K562 (cell line): Measurements from ENCODE around the gene NCOA6. TPM values are rescaled to one million over a fixed set of nuclear protein-coding genes. Genes with fewer than 3 reads are reported as not detected.

ENCODE experiments used
- ATAC-seq: fragments of 200-7000 bp; cut with Tn5 transposase; 3 replicates; pipeline ENCODE4 v1.9.1; 2020; ENCODE audit warnings: moderate library complexity
- BruUV-seq: library from RNA; stranded (reverse); fragments of 400-500 nt; replicated peaks from 2 replicates; lab custom pipeline; 2021; lab: Mats Ljungman, UMichigan
- CTCF ChIA-PET: fragments of 300-600 bp; formaldehyde crosslinking; extraction: SDS; loops from one replicate; lab custom pipeline; 2021; ENCODE audit warnings: low intra/inter-chr PET ratio; lab: Yijun Ruan, JAX
- POLR2A ChIA-PET: fragments of 300-600, 350-650 bp; sonication (Branson Sonifier 250); formaldehyde crosslinking; extraction: SDS; loops from one replicate; lab custom pipeline; 2021; ENCODE audit warnings: antibody characterized with exemption, inconsistent platforms; lab: Yijun Ruan, JAX
- DNase-seq, 4 experiments: peaks; one replicate each; pipeline versions ENCODE4 v3.0.0 to v3.0.0-alpha.2; 2011 to 2018; ENCODE audit warnings: low spot score in 3 of 4, mixed read lengths in 3 of 4; ENCODE audit errors: extremely low read depth in 1 of 4
- FAIRE-seq: peaks from 2 replicates; lab custom pipeline; 2011; peaks lifted over from hg19 to GRCh38; lab: Jason Lieb, UNC
- H2AFZ ChIP-seq: 2 replicates; pipeline ENCODE4 v1.6.0; 2011; ENCODE audit warnings: low read depth, low read length, control low read depth, inconsistent platforms
- H3K27ac ChIP-seq: fragments of 200-600 bp; 3 replicates; pipeline ENCODE4 v1.8.0; 2011; ENCODE audit warnings: low read depth, mild to moderate bottlenecking, control low read depth, inconsistent platforms, low read length, moderate library complexity, mixed read lengths; ENCODE audit errors: extremely low read depth
- H3K27me3 ChIP-seq, 2 experiments: fragments of 300-600 bp in 1 of 2; 2 replicates in 1 of 2; 3 replicates in 1 of 2; pipeline versions ENCODE4 v1.6.0 to v1.8.0; 2011; ENCODE audit warnings: inconsistent platforms in 2 of 2, low read length in 2 of 2, mild to moderate bottlenecking in 1 of 2, mixed read lengths in 1 of 2, moderate library complexity in 1 of 2; ENCODE audit not compliant: control insufficient read depth in 2 of 2, insufficient read depth in 2 of 2
- H3K36me3 ChIP-seq: fragments of 300-600 bp; 3 replicates; pipeline ENCODE4 v1.8.0; 2011; ENCODE audit warnings: mild to moderate bottlenecking, low read length, inconsistent platforms; ENCODE audit not compliant: control insufficient read depth, insufficient read depth
- H3K4me1 ChIP-seq, 2 experiments: fragments of 200-600 bp in 1 of 2; replicated peaks in 1 of 2; 2 replicates in 1 of 2; 3 replicates in 1 of 2; pipeline versions ENCODE4 v1.5.1 to v1.8.0; 2011; ENCODE audit warnings: inconsistent platforms in 2 of 2, low read length in 2 of 2, mild to moderate bottlenecking in 1 of 2, mixed read lengths in 1 of 2, moderate library complexity in 1 of 2; ENCODE audit not compliant: control insufficient read depth in 2 of 2, insufficient read depth in 2 of 2
- H3K4me2 ChIP-seq: 2 replicates; pipeline ENCODE4 v1.6.1; 2011; ENCODE audit warnings: low read length, control low read depth, inconsistent platforms, mixed read lengths; ENCODE audit not compliant: insufficient read depth
- H3K4me3 ChIP-seq: fragments of 200-600 bp; sonication (generic), shearing (Covaris generic); 2 replicates; pipeline ENCODE4 v1.5.1; 2016; ENCODE audit warnings: control low read depth, inconsistent platforms
- H3K79me2 ChIP-seq: fragments of 200-600 bp; 3 replicates; pipeline ENCODE4 v1.8.0; 2011; ENCODE audit warnings: low read length, inconsistent platforms; ENCODE audit not compliant: control insufficient read depth, insufficient read depth
- H3K9ac ChIP-seq, 2 experiments: 2 replicates each; pipeline versions ENCODE4 v1.6.0 to v1.6.1; 2011; ENCODE audit warnings: low read depth in 2 of 2, low read length in 2 of 2, control low read depth in 1 of 2, inconsistent platforms in 1 of 2, mild to moderate bottlenecking in 1 of 2, mixed read lengths in 1 of 2; ENCODE audit not compliant: insufficient read depth in 1 of 2
- H3K9me1 ChIP-seq: one replicate; pipeline ENCODE4 v1.6.0; 2011; ENCODE audit warnings: inconsistent platforms, mild to moderate bottlenecking, low read length, moderate library complexity; ENCODE audit not compliant: control insufficient read depth, insufficient read depth
- H3K9me3 ChIP-seq: replicated peaks from 2 replicates; pipeline ENCODE4 v1.5.1; 2011; ENCODE audit warnings: low read depth, low read length, inconsistent platforms; ENCODE audit not compliant: control insufficient read depth, insufficient read depth
- H4K20me1 ChIP-seq: replicated peaks from 2 replicates; pipeline ENCODE4 v1.6.1; 2011; ENCODE audit warnings: low read length, inconsistent platforms, mixed read lengths; ENCODE audit not compliant: control insufficient read depth, insufficient read depth
- ASH1L ChIP-seq: fragments of 450-650 bp; IDR thresholded peaks from 2 replicates; pipeline ENCODE4 v1.6.1; 2018; ENCODE audit warnings: borderline replicate concordance, mild to moderate bottlenecking, low read depth; ENCODE audit not compliant: partially characterized antibody
- CCAR2 ChIP-seq: fragments of 200-400 bp; formaldehyde crosslinking; IDR thresholded peaks from 2 replicates; pipeline ENCODE4 v1.6.1; 2017; ENCODE audit warnings: mild to moderate bottlenecking, low read depth, low read length
- FOSL1 ChIP-seq: fragments of 200-800 bp; sonication (Bioruptor generic); conservative IDR thresholded peaks from 2 replicates; pipeline ENCODE4 v1.6.1; 2016; ENCODE audit warnings: missing genetic modification characterization, missing compliant biosample characterization
- MAFF ChIP-seq: IDR thresholded peaks from 2 replicates; pipeline ENCODE4 v1.6.1; 2012; ENCODE audit warnings: low read length, improper control_type of control experiment
- RBM34 ChIP-seq: fragments of 200-400 bp; formaldehyde crosslinking; IDR thresholded peaks from 2 replicates; pipeline ENCODE4 v1.6.1; 2018; ENCODE audit warnings: low read length, borderline replicate concordance; ENCODE audit not compliant: insufficient read depth
- SREBF2 ChIP-seq: sonication (generic); formaldehyde crosslinking; IDR thresholded peaks from 2 replicates; pipeline ENCODE4 v1.4.0; 2020; ENCODE audit warnings: mild to moderate bottlenecking, missing genetic modification reagents
- TCF7 ChIP-seq: sonication (generic); IDR thresholded peaks from 2 replicates; pipeline ENCODE4 v1.6.1; 2016; ENCODE audit warnings: antibody characterized with exemption, borderline replicate concordance
- ZNF12 ChIP-seq: sonication (generic); formaldehyde crosslinking; IDR thresholded peaks from 2 replicates; pipeline ENCODE4 v1.4.0; 2020; ENCODE audit warnings: mild to moderate bottlenecking, missing genetic modification reagents
- ZNF174 ChIP-seq: fragments of 250-450 bp; sonication (Bioruptor Pico); IDR thresholded peaks from 2 replicates; pipeline ENCODE4 v1.4.0; 2020; ENCODE audit warnings: mild to moderate bottlenecking
- ZNF212 ChIP-seq: fragments of 450-650 bp; formaldehyde crosslinking; IDR thresholded peaks from 2 replicates; pipeline ENCODE4 v1.4.0; 2020; ENCODE audit warnings: mild to moderate bottlenecking
- ZNF316 ChIP-seq: fragments of 450-650 bp; IDR thresholded peaks from 2 replicates; pipeline ENCODE4 v1.6.1; 2016
- WGBS: fragments of 100-300 bp; shearing (Covaris generic); methylation state at CpG from one replicate; pipeline ENCODE4 v1.1.6; 2016; ENCODE audit warnings: low coverage, mixed read lengths; ENCODE audit not compliant: insufficient coverage; ENCODE audit errors: missing lambda C conversion rate; 5-methylcytosine and 5-hydroxymethylcytosine counted together
- in situ Hi-C: fragments of 300-500 bp; cut with MboI; formaldehyde crosslinking; loops from 4 replicates; pipeline ENCODE4 v1.15.0; 2018; ENCODE audit warnings: inconsistent platforms, mixed read lengths
- intact Hi-C: fragments of 100-400 bp; cut with micrococcal nuclease; formaldehyde crosslinking; loops from 2 replicates; pipeline ENCODE4 v1.14.2; 2022
- polyA plus RNA-seq, 8 experiments: library from polyadenylated mRNA; depleted of rRNA in 4 of 8; stranded (reverse) in 5 of 8; unstranded in 3 of 8; fragments of >200 nt; fragmentation: Nextera tagmentation in 2 of 8; fragmentation: Illumina TruSeq in 1 of 8; extraction: Ambion mirVana in 2 of 8; extraction: Trizol in 1 of 8; gene quantifications; 2 replicates each; pipeline versions ENCODE4 v1.2.1 to v1.2.3, GENCODE V29; 2011 to 2014; ENCODE audit warnings: inconsistent platforms in 1 of 8, missing spikeins in 1 of 8
- total RNA-seq, 7 experiments: library from RNA; depleted of rRNA in 6 of 7; stranded (reverse); fragments of >200 nt in 6 of 7; fragmentation: Illumina TruSeq in 2 of 7; extraction: Trizol in 2 of 7; gene quantifications; 2 replicates each; pipeline versions ENCODE4 v1.2.1 to v1.2.3, GENCODE V29; 2011 to 2021; ENCODE audit warnings: low replicate concordance in 1 of 7
- TF ChIP-seq, protein P1 (sequence below), 2 experiments: fragments of 450-650 bp; IDR thresholded peaks; 2 replicates each; pipeline ENCODE4 v1.6.1; 2018; ENCODE audit warnings: mild to moderate bottlenecking in 2 of 2, low read depth in 1 of 2; ENCODE audit not compliant: partially characterized antibody in 2 of 2
- TF ChIP-seq, protein P2 (sequence below), 2 experiments: IDR thresholded peaks; 2 replicates each; pipeline ENCODE4 v1.6.1; 2011; ENCODE audit warnings: borderline replicate concordance in 1 of 2, control low read depth in 1 of 2, low read depth in 1 of 2, low read length in 1 of 2, mild to moderate bottlenecking in 1 of 2, mixed read lengths in 1 of 2, moderate library complexity in 1 of 2; ENCODE audit not compliant: insufficient read depth in 1 of 2, insufficient read length in 1 of 2, poor library complexity in 1 of 2, severe bottlenecking in 1 of 2; ENCODE audit errors: extremely low read depth in 1 of 2
- TF ChIP-seq, protein P3 (sequence below): sonication (generic); formaldehyde crosslinking; IDR thresholded peaks from 2 replicates; pipeline ENCODE4 v1.8.1; 2023; ENCODE audit warnings: mild to moderate bottlenecking, missing genetic modification reagents, moderate library complexity
- TF ChIP-seq, protein P4 (sequence below): fragments of 450-650 bp; conservative IDR thresholded peaks from 2 replicates; pipeline ENCODE4 v1.6.1; 2016; ENCODE audit warnings: missing genetic modification characterization, low read depth, mild to moderate bottlenecking, missing compliant biosample characterization, moderate library complexity

The NCOA6 gene
- total and polyA plus RNA-seq, 9 of the 15 experiments (the other 6 are each of a cell fraction or from before 2014, with no cell fraction given): 6.1 to 25.0 (median 9.5) TPM

DNA sequence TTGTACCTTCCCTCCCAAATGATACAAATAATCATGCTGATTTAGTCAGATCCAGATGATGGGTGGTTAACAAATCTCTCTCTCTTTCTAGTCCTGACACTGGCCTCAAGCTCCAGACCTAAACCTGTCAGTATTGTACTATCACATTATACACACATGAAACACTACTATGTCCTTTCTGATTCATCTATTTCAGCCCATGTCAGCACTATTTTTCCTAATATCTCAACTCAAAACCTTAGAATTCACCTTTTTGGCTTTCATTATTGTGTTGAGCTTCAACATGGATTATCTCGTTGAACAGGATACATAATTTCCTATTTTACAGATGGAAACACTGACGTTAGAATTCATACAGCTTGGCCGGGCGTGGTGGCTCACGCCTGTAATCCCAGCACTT is 152.0 kb downstream of the NCOA6 start:
- Histone ChIP-seq H3K27me3 (no peaks in the 10 kb centered on the region), H3K4me1 (peaks cover 8 to 12% of the 10 kb centered on the region in 2 experiments; a peak in 3 of 5 replicates), H4K20me1 (no peaks in the 10 kb centered on the region), H3K27ac (no peak overlapping the region), H2AFZ (no peak overlapping the region), H3K9me3 (no peaks in the 10 kb centered on the region), H3K4me3 (no peak overlapping the region), H3K4me2 (no peak overlapping the region), H3K9me1 (no peaks in the 10 kb centered on the region), H3K79me2 (peaks cover 34% of the 10 kb centered on the region), H3K9ac (no peak overlapping the region), H3K36me3 (no peaks in the 10 kb centered on the region)
- POLR2A ChIA-PET: interaction anchor here (1.5 kb wide), 1 partner anchor 34 kb away, joined by 3 read pairs; no protein-coding TSS in a partner anchor
- CTCF ChIA-PET: no interaction called here
- intact Hi-C loops (no loop called here), in situ Hi-C loops (no loop called here)
- ATAC-seq: no peak
- 85% methylated on average over 5 of the region's 5 CpGs for WGBS
- DNase-seq: no peak
- BruUV-seq: TSS peak; percentile 14
- no peak for FAIRE-seq
- TF ChIP-seq FOSL1 (no peak), ZNF12 (CRISPR knock-in tag) (no peak), SREBF2 (CRISPR knock-in tag) (no peak), ASH1L (no peak), MAFF (0 out of 2 replicates have a peak, but pooled peaks have one; percentile 15), TCF7 (no peak), CCAR2 (no peak), ZNF212 (CRISPR knock-in tag) (no peak), ZNF316 (peak; percentile 73), RBM34 (no peak), ZNF174 (no peak)
- TF ChIP-seq, protein P1, sequence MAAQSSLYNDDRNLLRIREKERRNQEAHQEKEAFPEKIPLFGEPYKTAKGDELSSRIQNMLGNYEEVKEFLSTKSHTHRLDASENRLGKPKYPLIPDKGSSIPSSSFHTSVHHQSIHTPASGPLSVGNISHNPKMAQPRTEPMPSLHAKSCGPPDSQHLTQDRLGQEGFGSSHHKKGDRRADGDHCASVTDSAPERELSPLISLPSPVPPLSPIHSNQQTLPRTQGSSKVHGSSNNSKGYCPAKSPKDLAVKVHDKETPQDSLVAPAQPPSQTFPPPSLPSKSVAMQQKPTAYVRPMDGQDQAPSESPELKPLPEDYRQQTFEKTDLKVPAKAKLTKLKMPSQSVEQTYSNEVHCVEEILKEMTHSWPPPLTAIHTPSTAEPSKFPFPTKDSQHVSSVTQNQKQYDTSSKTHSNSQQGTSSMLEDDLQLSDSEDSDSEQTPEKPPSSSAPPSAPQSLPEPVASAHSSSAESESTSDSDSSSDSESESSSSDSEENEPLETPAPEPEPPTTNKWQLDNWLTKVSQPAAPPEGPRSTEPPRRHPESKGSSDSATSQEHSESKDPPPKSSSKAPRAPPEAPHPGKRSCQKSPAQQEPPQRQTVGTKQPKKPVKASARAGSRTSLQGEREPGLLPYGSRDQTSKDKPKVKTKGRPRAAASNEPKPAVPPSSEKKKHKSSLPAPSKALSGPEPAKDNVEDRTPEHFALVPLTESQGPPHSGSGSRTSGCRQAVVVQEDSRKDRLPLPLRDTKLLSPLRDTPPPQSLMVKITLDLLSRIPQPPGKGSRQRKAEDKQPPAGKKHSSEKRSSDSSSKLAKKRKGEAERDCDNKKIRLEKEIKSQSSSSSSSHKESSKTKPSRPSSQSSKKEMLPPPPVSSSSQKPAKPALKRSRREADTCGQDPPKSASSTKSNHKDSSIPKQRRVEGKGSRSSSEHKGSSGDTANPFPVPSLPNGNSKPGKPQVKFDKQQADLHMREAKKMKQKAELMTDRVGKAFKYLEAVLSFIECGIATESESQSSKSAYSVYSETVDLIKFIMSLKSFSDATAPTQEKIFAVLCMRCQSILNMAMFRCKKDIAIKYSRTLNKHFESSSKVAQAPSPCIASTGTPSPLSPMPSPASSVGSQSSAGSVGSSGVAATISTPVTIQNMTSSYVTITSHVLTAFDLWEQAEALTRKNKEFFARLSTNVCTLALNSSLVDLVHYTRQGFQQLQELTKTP (IDR thresholded peaks at IDR 0.05; ENCODE audit: low read depth in 1 of 2, partially characterized antibody in 2 of 2): no peak
- TF ChIP-seq, protein P2, sequence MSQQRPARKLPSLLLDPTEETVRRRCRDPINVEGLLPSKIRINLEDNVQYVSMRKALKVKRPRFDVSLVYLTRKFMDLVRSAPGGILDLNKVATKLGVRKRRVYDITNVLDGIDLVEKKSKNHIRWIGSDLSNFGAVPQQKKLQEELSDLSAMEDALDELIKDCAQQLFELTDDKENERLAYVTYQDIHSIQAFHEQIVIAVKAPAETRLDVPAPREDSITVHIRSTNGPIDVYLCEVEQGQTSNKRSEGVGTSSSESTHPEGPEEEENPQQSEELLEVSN (IDR thresholded peaks at IDR 0.05; ENCODE audit: borderline replicate concordance in 1 of 2, extremely low read depth in 1 of 2, insufficient read depth in 1 of 2, insufficient read length in 1 of 2, low read depth in 1 of 2, low read length in 1 of 2, poor library complexity in 1 of 2, severe bottlenecking in 1 of 2): no peak
- TF ChIP-seq, protein P3, sequence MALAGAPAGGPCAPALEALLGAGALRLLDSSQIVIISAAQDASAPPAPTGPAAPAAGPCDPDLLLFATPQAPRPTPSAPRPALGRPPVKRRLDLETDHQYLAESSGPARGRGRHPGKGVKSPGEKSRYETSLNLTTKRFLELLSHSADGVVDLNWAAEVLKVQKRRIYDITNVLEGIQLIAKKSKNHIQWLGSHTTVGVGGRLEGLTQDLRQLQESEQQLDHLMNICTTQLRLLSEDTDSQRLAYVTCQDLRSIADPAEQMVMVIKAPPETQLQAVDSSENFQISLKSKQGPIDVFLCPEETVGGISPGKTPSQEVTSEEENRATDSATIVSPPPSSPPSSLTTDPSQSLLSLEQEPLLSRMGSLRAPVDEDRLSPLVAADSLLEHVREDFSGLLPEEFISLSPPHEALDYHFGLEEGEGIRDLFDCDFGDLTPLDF (CRISPR knock-in tag): no peak
- TF ChIP-seq, protein P4, sequence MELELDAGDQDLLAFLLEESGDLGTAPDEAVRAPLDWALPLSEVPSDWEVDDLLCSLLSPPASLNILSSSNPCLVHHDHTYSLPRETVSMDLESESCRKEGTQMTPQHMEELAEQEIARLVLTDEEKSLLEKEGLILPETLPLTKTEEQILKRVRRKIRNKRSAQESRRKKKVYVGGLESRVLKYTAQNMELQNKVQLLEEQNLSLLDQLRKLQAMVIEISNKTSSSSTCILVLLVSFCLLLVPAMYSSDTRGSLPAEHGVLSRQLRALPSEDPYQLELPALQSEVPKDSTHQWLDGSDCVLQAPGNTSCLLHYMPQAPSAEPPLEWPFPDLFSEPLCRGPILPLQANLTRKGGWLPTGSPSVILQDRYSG (tag): no peak
